NT2/D1 (cell line): ENCODE data around the gene EPHA3.

Experiments
- SUZ12 ChIP-seq: IDR thresholded peaks from 2 replicates; pipeline ENCODE4 v1.6.1; 2011; ENCODE audit not compliant: insufficient read length, insufficient read depth; ENCODE audit errors: extremely low read depth
- YY1 ChIP-seq: IDR thresholded peaks from 2 replicates; pipeline ENCODE4 v1.6.1; 2011; ENCODE audit not compliant: insufficient read length, insufficient read depth
- ZNF274 ChIP-seq: IDR thresholded peaks from 2 replicates; pipeline ENCODE4 v1.6.1; 2011; ENCODE audit warnings: mild to moderate bottlenecking, low read depth, low read length

DNA sequence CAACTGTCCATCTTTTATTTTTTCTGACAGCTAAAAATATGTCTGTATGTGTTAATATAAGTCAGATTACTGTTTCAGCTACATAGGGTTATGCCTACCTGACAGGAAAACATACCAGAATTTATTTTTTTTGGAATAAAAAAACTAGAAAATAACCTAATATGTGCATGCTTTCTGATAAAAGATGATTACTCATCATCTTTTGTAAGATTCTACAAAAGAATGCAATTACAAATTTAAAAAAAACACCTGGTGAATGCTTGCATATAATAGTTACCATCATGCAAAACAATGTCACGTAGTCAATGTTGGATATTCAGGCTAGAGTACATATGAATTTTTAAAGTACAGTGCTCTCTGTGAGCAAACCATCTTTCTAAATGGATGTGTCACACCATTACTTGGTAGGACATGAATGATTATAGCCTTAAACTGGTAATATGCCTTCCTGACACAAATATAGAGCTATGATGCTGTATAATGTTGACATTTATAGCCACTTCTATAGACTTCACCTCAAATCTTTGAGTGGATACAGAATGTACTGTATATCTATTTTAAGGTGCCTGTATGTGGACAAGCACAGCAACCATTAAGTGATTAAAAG lies 180.6 kb downstream of the EPHA3 start:
- TF ChIP-seq SUZ12 (no peak), YY1 (no peak), ZNF274 (no peak)
